Measurements from ENCODE around the gene FAM98B.

Gene FAM98B

DNA sequence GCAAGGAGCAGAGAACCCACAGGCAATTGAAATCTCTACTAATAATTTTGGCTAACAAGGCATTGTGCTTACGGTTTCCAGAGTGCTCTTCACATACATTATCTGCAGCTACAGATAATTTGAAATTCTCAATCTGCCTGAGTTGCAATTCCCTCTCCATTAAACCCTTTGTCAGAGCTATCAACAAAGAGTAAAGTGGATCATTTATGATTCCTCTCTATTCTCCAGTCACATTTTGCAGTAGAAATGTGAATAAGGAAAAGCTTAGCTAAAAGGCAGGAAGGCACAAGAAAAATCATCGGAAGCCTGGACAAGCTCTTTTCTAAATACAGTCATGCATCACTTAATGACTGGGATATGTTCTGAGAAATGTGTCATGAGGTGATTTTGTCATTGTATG lies 49.6 kb downstream of the FAM98B start:
- TF ChIP-seq, protein P1, sequence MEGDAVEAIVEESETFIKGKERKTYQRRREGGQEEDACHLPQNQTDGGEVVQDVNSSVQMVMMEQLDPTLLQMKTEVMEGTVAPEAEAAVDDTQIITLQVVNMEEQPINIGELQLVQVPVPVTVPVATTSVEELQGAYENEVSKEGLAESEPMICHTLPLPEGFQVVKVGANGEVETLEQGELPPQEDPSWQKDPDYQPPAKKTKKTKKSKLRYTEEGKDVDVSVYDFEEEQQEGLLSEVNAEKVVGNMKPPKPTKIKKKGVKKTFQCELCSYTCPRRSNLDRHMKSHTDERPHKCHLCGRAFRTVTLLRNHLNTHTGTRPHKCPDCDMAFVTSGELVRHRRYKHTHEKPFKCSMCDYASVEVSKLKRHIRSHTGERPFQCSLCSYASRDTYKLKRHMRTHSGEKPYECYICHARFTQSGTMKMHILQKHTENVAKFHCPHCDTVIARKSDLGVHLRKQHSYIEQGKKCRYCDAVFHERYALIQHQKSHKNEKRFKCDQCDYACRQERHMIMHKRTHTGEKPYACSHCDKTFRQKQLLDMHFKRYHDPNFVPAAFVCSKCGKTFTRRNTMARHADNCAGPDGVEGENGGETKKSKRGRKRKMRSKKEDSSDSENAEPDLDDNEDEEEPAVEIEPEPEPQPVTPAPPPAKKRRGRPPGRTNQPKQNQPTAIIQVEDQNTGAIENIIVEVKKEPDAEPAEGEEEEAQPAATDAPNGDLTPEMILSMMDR (IDR thresholded peaks at IDR 0.05): no peak

DNA sequence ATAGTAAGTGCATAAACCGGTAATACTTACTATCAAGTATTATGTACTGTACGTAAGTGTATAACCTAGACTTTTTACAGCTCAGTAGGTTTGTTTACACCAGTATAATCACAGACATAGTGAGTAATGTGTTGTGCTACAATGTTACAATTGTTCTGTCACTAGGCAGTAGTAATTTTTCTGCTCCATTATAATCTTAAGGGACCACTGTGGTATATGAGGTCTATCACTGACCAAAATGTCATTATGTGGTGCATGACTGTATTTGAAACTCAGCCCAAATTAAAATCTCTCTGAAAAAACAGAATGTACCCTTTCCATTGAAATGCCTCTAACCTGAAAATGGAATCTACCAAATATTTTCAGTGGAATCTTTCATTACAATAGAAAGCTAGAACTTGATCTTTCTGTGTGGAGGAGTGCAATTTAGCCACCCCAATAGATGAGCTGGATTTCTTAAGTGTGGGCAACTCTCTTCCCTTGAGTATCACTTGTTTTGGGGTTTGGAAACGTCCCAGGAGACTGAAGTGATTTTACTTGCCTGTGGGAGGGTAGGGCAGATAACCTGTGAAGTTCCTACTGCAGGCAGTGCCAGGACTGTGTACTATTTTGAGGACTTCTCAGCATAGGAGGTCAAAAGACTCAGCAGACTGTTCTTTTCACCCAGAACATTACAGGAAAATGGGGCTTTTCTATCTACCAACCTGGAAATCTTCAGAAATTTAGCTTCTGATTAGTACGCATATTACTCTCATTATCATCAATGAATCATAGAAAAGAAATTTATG lies 50.9 kb downstream of the FAM98B start:
- H3K36me3 ChIP-seq (ENCODE audit: control insufficient read depth, insufficient read depth, low read length): no peaks in the 10 kb centered on the region
- no peak overlapping the region for H3K9ac ChIP-seq
- H3K9me3 ChIP-seq (ENCODE audit: control insufficient read depth, low read length): no peaks in the 10 kb centered on the region
- no peaks in the 10 kb centered on the region for H3K4me1 ChIP-seq
- H3K4me3 ChIP-seq (ENCODE audit: low read depth, low read length): no peak overlapping the region
- no peaks in the 10 kb centered on the region for H3K27me3 ChIP-seq (ENCODE audit: control insufficient read depth, insufficient read depth, low read length)
- H2AFZ ChIP-seq: no peak overlapping the region
- no peak overlapping the region for H3K27ac ChIP-seq
- no peak overlapping the region for H3K4me2 ChIP-seq (ENCODE audit: low read length)
- TF ChIP-seq, protein P1 (IDR thresholded peaks at IDR 0.05): no peak
- H3K79me2 ChIP-seq: no peaks in the 10 kb centered on the region

More for the DNA sequence above, 49.6 kb downstream of the FAM98B start:
- Histone ChIP-seq H3K4me3 (ENCODE audit: low read depth, low read length) (no peak overlapping the region), H3K9ac (no peak overlapping the region), H3K4me2 (ENCODE audit: low read length) (no peak overlapping the region), H3K36me3 (ENCODE audit: control insufficient read depth, insufficient read depth, low read length) (no peaks in the 10 kb centered on the region), H3K4me1 (no peaks in the 10 kb centered on the region), H3K27me3 (ENCODE audit: control insufficient read depth, insufficient read depth, low read length) (no peaks in the 10 kb centered on the region), H3K9me3 (ENCODE audit: control insufficient read depth, low read length) (no peaks in the 10 kb centered on the region), H2AFZ (no peak overlapping the region), H3K79me2 (no peaks in the 10 kb centered on the region), H3K27ac (no peak overlapping the region)

DNA sequence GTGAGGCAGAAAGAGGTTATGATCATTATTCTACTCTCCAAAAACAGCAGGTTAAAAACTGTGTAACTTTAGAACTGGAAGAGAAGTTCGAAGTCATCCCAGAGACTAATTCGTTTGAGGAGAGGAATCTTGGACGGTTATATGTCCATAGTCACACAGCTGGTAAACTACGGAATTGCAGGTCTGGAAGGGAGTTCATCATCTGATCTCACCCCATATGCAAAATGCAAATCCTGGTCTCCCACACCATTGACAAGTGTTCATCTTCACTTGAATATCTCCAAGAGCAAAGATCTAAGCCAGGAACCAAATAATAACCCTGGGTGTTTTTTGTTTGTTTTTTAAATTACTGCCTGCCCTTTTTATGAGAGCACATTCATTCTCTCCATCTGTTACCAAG lies 53.1 kb downstream of the FAM98B start:
- no peaks in the 10 kb centered on the region for H3K36me3 ChIP-seq (ENCODE audit: control insufficient read depth, insufficient read depth, low read length)
- no peak overlapping the region for H3K27ac ChIP-seq
- TF ChIP-seq, protein P1 (IDR thresholded peaks at IDR 0.05): no peak
- no peak overlapping the region for H3K4me3 ChIP-seq (ENCODE audit: low read depth, low read length)
- no peaks in the 10 kb centered on the region for H3K4me1 ChIP-seq
- no peaks in the 10 kb centered on the region for H3K27me3 ChIP-seq (ENCODE audit: control insufficient read depth, insufficient read depth, low read length)
- no peaks in the 10 kb centered on the region for H3K9me3 ChIP-seq (ENCODE audit: control insufficient read depth, low read length)
- no peak overlapping the region for H3K4me2 ChIP-seq (ENCODE audit: low read length)
- no peak overlapping the region for H3K9ac ChIP-seq
- no peaks in the 10 kb centered on the region for H3K79me2 ChIP-seq
- H2AFZ ChIP-seq: no peak overlapping the region

DNA sequence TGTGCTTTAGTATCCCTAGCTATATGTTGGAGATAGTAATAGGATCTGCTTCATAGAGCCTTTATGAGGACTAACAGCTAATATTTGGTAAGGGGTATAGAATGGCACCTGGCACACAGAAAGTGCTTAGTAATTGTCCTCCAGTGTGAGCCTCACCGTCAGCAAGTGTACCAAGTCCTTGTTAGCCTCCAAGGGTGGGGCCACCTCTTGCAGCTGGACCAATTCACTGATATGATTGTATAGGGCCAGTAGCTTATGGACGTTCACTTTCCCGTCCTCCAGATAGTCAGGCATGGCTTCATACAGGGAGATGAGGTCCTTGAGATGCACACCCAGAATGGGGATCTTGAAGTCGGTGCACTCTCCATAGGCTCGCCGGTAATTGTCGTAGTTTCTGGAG lies 53.6 kb downstream of the FAM98B start:
- H3K4me1 ChIP-seq: no peaks in the 10 kb centered on the region
- TF ChIP-seq, protein P1 (IDR thresholded peaks at IDR 0.05): no peak
- no peak overlapping the region for H3K9ac ChIP-seq
- no peak overlapping the region for H3K4me3 ChIP-seq (ENCODE audit: low read depth, low read length)
- no peaks in the 10 kb centered on the region for H3K79me2 ChIP-seq
- no peak overlapping the region for H2AFZ ChIP-seq
- H3K36me3 ChIP-seq (ENCODE audit: control insufficient read depth, insufficient read depth, low read length): no peaks in the 10 kb centered on the region
- H3K27ac ChIP-seq: no peak overlapping the region
- H3K4me2 ChIP-seq (ENCODE audit: low read length): no peak overlapping the region
- H3K27me3 ChIP-seq (ENCODE audit: control insufficient read depth, insufficient read depth, low read length): no peaks in the 10 kb centered on the region
- no peaks in the 10 kb centered on the region for H3K9me3 ChIP-seq (ENCODE audit: control insufficient read depth, low read length)

DNA sequence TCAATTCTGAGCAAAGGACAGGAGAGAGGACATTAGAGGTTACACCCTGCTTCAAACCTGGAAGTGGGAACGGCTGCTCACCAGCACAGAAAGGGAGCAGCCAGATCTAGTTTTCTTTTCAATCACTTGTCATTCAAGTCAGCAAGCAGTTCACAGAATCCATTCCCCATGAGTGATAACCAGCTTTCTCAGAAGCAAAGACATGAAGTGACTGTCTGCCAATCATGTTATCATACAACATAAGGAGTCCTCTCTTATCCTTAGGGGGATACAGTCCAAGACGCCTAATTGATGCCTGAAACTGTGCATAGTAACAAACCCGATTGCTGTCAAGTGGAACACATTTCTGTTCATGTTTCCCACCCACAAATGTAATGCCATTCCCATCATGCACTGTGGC lies 54.7 kb downstream of the FAM98B start:
- Histone ChIP-seq H2AFZ (no peak overlapping the region), H3K4me2 (ENCODE audit: low read length) (no peak overlapping the region), H3K4me3 (ENCODE audit: low read depth, low read length) (no peak overlapping the region), H3K9ac (no peak overlapping the region), H3K4me1 (no peaks in the 10 kb centered on the region), H3K9me3 (ENCODE audit: control insufficient read depth, low read length) (no peaks in the 10 kb centered on the region), H3K36me3 (ENCODE audit: control insufficient read depth, insufficient read depth, low read length) (no peaks in the 10 kb centered on the region), H3K79me2 (no peaks in the 10 kb centered on the region), H3K27me3 (ENCODE audit: control insufficient read depth, insufficient read depth, low read length) (no peaks in the 10 kb centered on the region), H3K27ac (no peak overlapping the region)
- TF ChIP-seq, protein P1 (IDR thresholded peaks at IDR 0.05): no peak
